ENCODE results near the gene F3.

The F3 gene

DNA sequence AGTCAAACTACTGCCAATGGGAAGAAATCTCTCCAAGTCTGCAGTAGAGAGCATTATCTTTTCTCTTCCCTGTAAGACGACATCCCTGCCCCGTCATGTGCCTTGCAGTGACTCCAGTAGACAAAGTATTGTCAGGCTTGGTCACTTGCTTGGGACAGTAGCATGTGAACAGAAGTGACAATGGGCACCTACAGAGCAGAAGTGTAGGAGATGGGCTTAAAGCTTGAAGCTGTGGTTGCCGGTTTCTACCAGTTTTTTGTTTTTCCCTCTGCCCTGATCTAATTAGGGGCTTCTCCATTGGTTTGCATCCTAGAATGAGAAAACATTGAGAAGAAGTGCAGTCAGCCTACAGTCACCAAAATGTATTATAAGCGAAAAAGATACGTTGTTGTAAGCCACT lies 12.7 kb downstream of the F3 start:
- in situ Hi-C loops (cut with HindIII; ENCODE audit: low sequenced_read_pairs), result no loop called here

DNA sequence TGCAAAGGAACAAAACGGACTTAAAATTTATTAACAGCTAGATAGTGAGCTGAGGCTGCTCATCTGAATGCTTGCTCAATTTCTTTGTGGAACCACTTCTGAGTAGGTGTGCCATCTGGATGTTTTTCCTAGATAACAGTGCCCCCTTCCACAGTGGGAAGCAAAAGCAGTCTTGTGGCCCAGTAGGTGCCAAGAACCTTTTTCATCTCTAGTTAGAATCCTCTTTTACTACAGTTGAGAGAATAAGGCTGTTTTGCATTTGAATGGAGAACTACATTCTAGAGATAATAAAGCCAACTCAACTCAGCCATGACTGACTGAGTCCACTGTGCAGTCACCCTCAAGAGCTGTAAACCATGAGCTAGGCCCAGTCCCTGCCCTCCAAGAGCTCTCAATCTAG lies 13.3 kb downstream of the F3 start:
- in situ Hi-C loops (cut with HindIII; ENCODE audit: low sequenced_read_pairs), result no loop called here

DNA sequence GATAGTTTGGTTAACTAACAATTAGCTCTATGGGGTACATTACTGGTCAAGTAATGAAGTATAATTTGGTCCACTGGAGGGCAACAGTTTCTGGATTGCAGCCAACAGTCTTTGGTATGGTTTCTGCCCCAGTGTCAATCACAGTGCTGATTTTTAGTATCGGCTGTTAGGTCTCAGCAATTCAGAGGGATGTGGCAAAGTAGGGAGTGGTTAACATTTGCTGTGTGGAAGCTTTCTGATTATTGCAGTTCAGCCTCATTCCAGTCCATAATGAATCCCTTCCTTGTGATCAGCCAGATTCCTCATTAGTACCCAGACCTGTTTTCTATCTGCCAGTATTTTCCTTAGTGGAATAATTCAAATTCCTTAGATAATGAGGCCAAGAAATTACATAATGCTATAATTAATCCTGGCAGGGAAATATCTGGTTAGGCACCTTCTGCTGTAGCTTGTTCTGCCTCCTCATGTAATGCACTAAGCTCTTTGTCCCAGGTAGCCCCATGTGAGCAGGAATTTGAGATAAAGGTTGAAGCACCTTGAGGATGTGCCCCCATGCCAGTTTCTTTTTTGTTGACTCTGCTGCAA lies 14.0 kb downstream of the F3 start:
- in situ Hi-C loops (cut with HindIII; ENCODE audit: low sequenced_read_pairs), result no loop called here

DNA sequence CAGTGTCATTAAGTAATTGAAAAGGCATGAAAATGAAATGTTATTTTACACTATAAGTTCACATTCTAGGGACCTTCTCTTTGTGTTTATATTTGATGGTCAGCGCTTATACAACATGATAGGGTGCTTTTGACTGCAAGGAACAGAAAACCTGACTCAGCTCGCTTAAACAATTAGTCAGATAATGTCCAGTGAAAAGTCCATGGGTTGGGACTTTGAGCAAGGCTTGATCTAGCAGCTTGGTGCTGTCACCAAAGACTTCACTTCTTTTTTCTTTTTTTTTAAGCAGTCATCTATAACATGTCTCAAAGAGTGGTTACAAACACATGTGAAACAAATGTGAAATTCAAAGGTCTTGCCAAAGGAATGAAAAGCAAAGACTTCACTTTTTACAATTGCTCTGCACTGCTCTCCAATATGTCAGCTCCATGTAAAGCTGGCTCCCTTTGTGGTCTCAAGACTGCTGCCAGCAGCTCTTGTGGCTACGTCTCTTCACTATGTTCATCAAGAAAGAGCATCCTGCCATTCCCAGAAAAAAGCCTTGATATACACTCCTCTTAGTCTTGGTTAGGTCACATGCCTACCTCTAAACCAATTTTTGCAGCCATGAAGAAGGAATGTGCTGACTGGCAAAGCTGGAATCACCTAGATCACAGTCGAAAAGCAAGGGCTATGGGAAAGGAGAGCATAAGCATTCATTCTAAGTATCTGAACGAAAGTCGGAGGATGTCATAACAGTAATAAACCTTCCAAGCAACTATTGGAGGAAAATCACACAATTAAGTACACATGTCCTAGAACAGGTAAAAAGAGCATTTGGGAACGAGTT lies 15.2 kb downstream of the F3 start:
- in situ Hi-C loops (cut with HindIII; ENCODE audit: low sequenced_read_pairs), result no loop called here

DNA sequence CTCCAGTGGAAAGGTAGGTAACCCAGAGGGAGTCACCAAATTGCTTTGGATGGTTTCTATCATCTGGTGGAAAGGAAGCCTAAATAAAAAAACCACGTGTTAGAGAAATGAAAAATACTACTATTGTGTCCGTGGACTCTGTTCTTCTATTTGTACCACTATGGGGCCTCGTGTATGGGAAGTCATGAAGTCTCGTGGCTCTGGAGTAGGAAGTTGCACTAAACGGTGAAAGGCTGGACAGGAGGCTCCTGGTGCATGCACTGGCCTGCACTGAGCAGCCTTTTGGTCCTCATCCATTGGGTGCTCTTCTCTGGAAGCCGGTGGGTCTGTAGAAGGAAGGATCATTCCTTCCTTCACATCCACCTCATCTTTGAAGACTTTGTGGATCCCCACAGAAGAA lies 17.0 kb downstream of the F3 start:
- in situ Hi-C loops (cut with HindIII; ENCODE audit: low sequenced_read_pairs), result no loop called here

DNA sequence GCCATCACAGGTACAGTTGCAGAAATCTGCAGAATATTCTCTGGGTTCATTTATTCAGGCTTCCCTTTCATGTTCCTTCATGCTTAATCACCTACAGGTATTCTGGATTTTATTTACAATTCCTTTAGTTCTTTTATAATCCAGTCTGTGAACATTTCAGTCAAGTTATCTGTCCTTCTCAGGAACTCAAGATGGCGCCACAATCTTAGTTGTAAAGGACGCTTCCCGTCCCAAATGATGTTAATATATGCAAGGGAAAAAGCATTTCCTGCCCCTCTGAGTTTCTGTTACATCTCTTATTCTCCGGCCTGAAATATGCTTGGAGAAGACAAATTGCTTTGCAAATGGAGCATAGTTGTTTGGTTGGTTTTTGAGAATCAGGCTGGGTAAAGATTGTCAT lies 19.3 kb downstream of the F3 start:
- in situ Hi-C loops (cut with HindIII; ENCODE audit: low sequenced_read_pairs), result no loop called here

DNA sequence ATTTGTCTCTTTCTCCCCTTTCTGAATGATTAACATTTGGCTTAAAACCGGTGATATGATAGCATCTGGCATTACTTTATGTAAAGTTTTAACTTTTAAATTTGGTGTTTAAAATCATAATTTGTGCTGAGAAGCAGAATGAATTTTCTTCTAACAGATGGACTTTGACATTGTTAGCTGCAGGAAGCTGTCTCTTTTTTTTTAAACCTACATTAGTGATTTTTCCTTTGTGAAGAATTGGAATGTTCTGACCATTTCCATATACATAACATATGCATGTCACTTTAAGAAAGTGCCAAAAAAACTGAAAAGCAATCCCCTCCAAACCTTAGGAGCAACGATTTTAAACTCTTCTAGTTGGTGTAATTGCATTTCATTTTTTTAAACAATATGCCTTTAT lies 22.2 kb downstream of the F3 start:
- in situ Hi-C loops (cut with HindIII; ENCODE audit: low sequenced_read_pairs), result no loop called here

DNA sequence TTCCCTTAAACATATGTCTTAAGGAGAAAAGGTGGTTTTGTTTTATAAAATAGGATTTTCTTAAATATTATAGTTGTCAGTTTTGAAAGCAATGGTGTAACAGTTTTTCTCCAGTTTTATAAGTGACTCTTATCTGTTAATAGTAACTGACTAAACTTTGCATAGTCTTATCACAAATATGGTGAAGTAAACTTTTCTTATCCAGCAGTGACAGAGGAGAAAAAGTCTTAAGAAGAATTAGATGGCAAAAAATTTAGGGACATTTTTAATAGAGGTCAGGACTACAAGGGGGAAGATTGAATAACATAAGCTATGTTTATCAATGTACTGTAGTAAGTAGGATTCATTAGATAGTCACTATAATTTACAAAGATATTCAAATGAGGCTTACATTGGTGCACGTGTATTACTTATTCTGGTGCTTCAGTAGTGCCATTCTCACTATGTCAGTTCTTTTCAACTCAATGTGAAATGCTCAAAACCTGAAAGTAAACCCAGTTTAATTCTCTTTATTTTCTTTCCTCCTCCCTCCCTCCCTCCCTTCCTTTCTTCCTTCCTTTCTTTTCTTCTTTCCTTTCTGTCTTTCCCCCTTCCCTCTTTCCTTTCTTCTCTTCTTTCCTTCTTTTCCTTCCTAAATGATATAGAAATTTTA lies 26.1 kb downstream of the F3 start:
- in situ Hi-C loops (cut with HindIII; ENCODE audit: low sequenced_read_pairs), result no loop called here

DNA sequence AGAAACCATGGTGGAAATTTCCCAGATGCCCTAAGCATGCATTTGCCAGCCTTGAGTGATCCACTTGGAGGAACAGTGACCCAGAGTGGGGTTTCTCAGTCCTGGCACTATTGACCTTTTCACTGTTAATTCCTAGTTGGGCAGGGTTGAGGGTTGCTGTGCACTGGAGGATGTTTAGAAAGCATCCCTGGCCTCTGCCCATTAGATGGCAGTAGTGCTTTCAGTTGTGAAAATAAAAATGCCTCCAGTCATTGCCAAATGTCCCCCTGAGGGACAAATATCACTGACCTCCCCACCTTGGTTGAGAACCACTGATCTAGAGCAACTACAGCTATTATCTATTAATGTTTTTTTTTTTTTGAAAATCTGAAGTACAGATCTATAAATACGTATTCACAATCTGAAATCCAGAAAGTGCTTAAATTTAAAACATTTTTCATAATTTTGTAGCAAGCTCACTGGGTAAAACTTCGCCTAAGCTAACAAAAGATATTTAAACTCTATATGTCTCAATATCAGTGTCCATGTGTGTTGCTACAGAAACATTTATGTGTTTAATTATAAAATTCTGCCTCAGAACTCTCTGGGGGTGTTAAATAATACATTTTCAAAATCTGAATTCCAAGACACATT lies 27.3 kb downstream of the F3 start:
- in situ Hi-C loops (cut with HindIII; ENCODE audit: low sequenced_read_pairs), result no loop called here

DNA sequence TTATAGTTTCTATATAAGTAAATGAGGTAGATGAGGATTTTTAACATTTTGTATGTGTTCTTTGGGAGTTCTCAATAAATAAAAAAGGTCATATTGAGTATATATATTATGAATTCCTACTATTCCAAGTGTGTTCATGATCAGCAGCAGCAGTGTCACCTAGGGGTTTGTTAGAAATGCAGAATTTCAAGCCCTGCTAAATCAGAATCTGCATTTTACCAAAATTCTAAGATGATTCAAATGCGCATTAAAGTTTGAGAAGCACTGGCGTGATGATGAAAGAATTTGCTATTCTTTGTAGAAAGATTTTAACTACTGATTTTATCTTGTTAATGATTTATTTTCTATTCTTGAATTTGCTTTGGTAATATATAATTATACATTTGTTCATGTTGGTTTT lies 28.7 kb downstream of the F3 start:
- in situ Hi-C loops (cut with HindIII; ENCODE audit: low sequenced_read_pairs), result no loop called here

DNA sequence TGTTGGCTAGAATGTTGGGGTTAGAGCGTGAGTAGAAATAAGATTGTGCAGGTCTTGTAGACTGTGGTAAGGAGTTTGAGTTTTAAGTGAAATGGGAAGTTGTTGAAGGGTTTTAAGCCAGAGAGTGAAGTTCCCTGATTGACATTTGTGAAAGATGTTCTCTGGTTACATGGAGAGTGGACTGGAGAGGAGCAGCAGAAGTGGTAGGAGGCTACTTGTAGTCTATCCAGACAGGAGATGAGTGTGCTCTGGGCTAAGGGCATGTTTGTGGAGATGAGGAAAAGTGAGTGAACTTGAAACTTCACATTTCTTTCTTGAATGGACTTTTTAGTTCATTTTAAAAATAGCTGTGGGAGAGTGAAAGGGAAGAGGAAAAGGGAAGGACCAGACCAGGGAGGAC lies 37.0 kb downstream of the F3 start:
- in situ Hi-C loops (cut with HindIII; ENCODE audit: low sequenced_read_pairs), result no loop called here

DNA sequence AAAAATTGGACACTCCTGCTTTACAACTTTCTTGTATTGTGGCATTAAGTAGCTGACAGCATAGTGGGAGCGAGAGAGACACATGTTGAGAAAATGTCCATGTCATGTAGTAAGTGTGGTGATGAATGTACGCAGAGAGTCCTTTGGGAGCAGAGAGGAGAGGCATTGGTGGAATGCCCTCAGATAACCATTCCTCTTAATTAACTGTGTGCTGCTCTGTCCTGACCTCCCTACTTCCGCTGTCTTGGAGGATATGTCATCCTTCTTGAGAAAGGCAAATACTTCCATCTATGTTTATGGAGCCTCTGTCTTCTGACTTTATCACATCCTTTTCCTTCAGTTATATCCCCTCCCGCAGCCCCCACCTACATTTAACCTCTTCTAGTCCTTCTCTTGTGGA lies 38.4 kb downstream of the F3 start:
- in situ Hi-C loops (cut with HindIII; ENCODE audit: low sequenced_read_pairs), result no loop called here

DNA sequence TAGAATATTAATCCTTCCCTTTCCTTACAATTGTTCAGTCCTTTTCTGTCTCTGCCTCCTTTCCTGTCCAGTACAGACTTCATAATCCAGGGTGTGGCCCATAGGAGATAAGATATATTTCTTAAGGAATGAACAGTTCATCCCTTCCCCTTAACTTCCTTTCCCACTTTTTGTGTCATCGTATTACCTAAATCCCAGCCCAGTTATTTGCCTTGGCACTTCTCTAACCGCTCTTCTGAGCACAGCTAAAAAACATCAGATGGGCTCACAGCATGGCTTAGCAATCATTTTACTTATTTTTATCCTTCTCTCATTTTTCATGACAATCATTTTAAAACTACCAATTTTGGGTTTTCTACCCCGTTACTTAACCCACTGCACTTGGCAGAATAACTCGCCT lies 39.6 kb downstream of the F3 start:
- in situ Hi-C loops (cut with HindIII; ENCODE audit: low sequenced_read_pairs), result no loop called here

DNA sequence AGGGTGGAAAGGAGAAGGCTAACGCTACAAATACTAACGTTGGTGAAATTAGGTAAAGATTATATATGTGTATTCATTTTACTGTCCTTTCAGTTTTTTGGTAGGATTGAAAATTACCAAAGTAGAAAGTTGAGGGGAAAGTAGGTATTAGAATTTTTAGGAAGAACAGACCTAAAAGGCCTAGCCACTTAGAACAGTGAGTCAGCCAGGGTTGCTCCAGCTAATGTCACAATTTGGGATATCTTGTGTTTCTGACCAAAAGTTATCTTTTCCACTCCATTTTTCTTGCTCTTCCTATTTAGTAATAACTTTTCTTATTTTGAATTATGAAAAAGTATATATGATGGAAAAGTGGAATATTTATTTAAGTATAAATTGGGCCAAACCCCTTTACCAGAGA lies 40.1 kb downstream of the F3 start:
- in situ Hi-C loops (cut with HindIII; ENCODE audit: low sequenced_read_pairs), result no loop called here

DNA sequence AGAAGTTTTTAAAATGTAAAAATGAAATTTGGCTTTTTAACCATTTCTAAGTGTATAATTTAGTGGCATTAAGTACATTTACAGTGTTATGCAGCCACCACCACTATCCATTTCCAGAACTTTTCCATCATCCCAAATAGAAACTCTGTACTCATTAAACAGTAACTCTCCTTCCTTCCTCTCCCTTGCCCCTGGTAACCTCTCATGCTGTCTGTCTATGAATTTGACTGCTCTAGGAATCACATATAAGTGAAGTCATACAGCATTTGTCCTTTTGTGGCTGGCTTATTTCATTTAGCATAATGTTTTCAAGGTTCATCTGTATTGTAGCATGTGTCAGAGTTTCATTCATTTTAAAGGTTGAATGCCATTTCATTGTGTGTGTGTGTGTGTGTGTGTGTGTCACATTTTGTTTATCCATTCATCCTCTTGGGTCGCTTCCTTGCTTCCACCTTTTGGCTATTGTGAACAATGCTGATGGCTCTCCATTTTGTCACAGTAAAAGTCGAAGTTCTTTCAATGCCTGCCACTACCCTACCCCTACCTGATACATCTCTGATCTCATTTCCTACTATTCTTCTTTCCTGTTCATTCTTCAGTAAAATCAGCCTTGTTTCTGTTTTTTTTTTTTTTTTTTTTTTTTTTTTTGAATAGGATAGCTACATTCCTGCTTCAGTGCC lies 45.3 kb downstream of the F3 start:
- in situ Hi-C loops (cut with HindIII; ENCODE audit: low sequenced_read_pairs), result no loop called here

DNA sequence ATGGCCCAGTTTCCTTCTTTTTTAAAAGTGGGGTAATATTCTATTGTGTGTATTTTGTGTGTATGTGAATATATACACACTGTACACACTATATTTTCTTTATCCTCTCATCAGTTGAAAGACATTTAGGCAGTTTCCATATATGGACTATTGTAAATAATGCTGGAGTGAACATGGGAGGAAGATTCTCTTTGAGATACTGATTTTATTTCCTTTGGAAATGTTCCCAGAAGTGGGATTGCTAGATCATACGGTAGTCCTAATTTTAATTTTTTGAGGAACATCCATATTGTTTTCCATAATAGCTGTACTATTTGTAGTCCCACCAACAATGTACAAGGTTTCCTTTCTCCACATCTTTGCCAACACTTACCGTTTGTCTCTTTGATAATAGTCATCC lies 51.0 kb downstream of the F3 start:
- in situ Hi-C loops (cut with HindIII; ENCODE audit: low sequenced_read_pairs), result no loop called here

DNA sequence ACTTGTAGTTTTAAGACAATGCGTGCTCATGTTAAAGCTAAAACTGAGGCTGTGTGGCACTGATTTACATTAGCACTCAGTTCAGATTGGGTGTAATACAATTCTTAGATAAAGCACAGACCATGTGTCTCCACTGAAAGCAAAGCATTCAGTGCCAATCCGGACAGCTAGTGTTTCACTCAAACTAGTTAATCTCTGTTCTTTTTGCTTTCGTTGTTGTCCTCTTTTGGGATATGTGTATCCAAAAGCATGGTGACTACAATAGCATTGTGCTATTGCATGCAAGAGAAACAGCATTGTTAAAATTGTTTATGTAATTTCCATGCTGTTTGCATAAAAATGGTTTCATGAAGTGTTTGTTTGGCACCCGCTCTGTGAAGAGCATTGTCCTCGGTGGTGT lies 54.6 kb downstream of the F3 start:
- in situ Hi-C loops (cut with HindIII; ENCODE audit: low sequenced_read_pairs), result no loop called here

DNA sequence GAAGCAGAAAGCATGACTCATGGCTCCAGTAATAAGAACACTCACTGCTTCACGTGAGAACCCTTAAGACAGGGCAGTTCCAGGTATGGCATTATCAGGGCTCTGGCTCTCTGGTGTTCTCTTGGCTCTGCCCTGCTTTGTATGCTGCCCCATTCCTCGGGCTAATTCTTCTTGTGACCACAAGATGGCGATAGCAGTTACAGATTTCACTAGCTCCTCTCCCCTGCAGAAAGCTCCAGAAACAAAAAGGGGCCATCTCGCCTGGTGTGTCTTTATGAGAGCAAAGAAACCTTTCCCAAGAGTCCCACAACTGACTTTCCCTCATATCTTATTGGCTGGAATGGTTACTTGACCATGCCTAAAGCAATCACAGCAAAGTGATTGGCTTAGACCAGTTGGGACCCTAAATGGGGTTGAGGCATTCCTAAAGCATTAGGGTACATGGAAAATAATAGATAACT lies 60.1 kb downstream of the F3 start:
- in situ Hi-C loops (cut with HindIII; ENCODE audit: low sequenced_read_pairs), result no loop called here

DNA sequence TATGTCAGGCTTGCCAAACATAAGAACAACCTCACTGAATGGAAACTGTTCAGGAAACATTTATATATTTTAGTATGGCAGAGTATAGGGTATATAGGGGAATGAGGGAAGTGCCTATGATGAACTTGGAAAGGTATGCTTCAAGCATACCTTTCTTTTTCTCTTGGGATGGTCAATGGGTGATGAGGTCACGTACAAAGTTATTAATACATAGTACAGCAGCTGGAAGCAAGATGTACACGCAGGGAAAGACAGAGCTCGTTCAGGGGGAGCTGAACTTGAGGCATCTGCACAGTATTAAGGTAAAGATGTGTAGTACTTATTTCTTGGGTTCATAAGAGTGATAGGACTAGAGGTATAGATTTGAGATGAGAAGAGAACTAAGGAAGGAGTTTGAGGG lies 61.9 kb downstream of the F3 start:
- in situ Hi-C loops (cut with HindIII; ENCODE audit: low sequenced_read_pairs), result no loop called here

Measured in DLD1 (cell line).